ENCODE data around the gene PMP22.
"Not testable (repeated sequence)": the region's sequence is repeated elsewhere in the genome, so short reads cannot be mapped to it uniquely, and the experiment has no call there.

Gene PMP22

GRCh38 chr17:15250135-15250860 lies 14.8 kb downstream of the PMP22 start:
- no peak for DNase-seq

- no peak for DNase-seq
Measured at GRCh38 chr17:15249487-15249886, 15.6 kb downstream of the PMP22 start.

GRCh38 chr17:15247891-15248529 lies 17.1 kb downstream of the PMP22 start:
- no peak for DNase-seq

GRCh38 chr17:15245054-15245453 lies 20.1 kb downstream of the PMP22 start:
- DNase-seq, result no peak

GRCh38 chr17:15240644-15241043 lies 24.5 kb downstream of the PMP22 start:
- no peak for DNase-seq

- DNase-seq, result no peak
Measured at GRCh38 chr17:15239491-15239890, 25.6 kb downstream of the PMP22 start.

GRCh38 chr17:15238676-15239422 lies 26.3 kb downstream of the PMP22 start:
- no peak for DNase-seq

GRCh38 chr17:15238057-15238456 lies 27.1 kb downstream of the PMP22 start:
- DNase-seq, result no peak

GRCh38 chr17:15237106-15237425 lies 28.1 kb downstream of the PMP22 start:
- no peak for DNase-seq

GRCh38 chr17:15236281-15237105 lies 28.6 kb downstream of the PMP22 start:
- no peak for DNase-seq

- no peak for DNase-seq
Measured at GRCh38 chr17:15233971-15234370, 31.2 kb downstream of the PMP22 start.

GRCh38 chr17:15233022-15233805 lies 31.9 kb downstream of the PMP22 start:
- no peak for DNase-seq

- no peak for DNase-seq
Measured at GRCh38 chr17:15232517-15232915, 32.6 kb downstream of the PMP22 start.

GRCh38 chr17:15231851-15232516 lies 33.1 kb downstream of the PMP22 start:
- DNase-seq, result no peak

GRCh38 chr17:15230866-15231265 lies 34.3 kb downstream of the PMP22 start:
- DNase-seq, result no peak

- DNase-seq, result not testable (repeated sequence)
Measured at GRCh38 chr17:15221827-15222226, 43.3 kb downstream of the PMP22 start.

GRCh38 chr17:15220785-15221184 lies 44.3 kb downstream of the PMP22 start:
- no peak for DNase-seq

GRCh38 chr17:15216481-15216880 lies 48.6 kb downstream of the PMP22 start:
- no peak for DNase-seq

GRCh38 chr17:15213381-15214087 lies 51.6 kb downstream of the PMP22 start:
- DNase-seq, result no peak

- no peak for DNase-seq
Measured at GRCh38 chr17:15210247-15210646, 54.9 kb downstream of the PMP22 start.

- not testable (repeated sequence) for DNase-seq
Measured at GRCh38 chr17:15203062-15203461, 62.1 kb downstream of the PMP22 start.

All from amniotic stem cell (primary cell).